A549 (cell line): Measurements from ENCODE around the gene ZNF497. TPM values are rescaled to one million over a fixed set of nuclear protein-coding genes. Genes with fewer than 3 reads are reported as not detected.

Experiments used
- ATOH8 ChIP-seq: fragments of 250-450 bp; sonication (Bioruptor Pico); IDR thresholded peaks from 2 replicates; pipeline ENCODE4 v1.5.0; 2020; ENCODE audit warnings: low read depth, mild to moderate bottlenecking, moderate library complexity
- BHLHE40 ChIP-seq: IDR thresholded peaks from 2 replicates; pipeline ENCODE4 v1.6.1; 2012; ENCODE audit warnings: low read depth, low read length, inconsistent platforms
- CHD2 ChIP-seq: fragments of 150-350 bp; IDR thresholded peaks from 2 replicates; pipeline ENCODE4 v1.6.1; 2014; ENCODE audit warnings: low read length; ENCODE audit not compliant: partially characterized antibody
- CHD4 ChIP-seq: fragments of 200-600 bp; sonication (generic); IDR thresholded peaks from 2 replicates; pipeline ENCODE4 v1.6.1; 2016; ENCODE audit warnings: antibody characterized with exemption, mild to moderate bottlenecking, borderline replicate concordance
- EHMT2 ChIP-seq: fragments of 200-600 bp; sonication (generic); IDR thresholded peaks from 2 replicates; pipeline ENCODE4 v1.6.1; 2016; ENCODE audit warnings: antibody characterized with exemption, low read depth, mild to moderate bottlenecking, moderate library complexity
- ESRRA ChIP-seq: fragments of 150-350 bp; IDR thresholded peaks from 2 replicates; pipeline ENCODE4 v1.6.1; 2014; ENCODE audit warnings: mild to moderate bottlenecking, low read length, borderline replicate concordance
- FOSL2 ChIP-seq, 2 experiments: fragments of 450-650 bp in 1 of 2; fragments of >200 bp in 1 of 2; sonication (Bioruptor Twin) in 1 of 2; formaldehyde crosslinking; IDR thresholded peaks; 2 replicates each; pipeline versions ENCODE4 v1.5.0 to v1.6.1; 2016 to 2020; ENCODE audit warnings: mild to moderate bottlenecking in 1 of 2, moderate library complexity in 1 of 2
- GATA3 ChIP-seq: IDR thresholded peaks from 2 replicates; pipeline ENCODE4 v1.6.1; 2012; ENCODE audit warnings: borderline replicate concordance
- HDAC2 ChIP-seq: fragments of 200-600 bp; sonication (generic); IDR thresholded peaks from 2 replicates; pipeline ENCODE4 v1.6.1; 2016
- HES2 ChIP-seq: fragments of >200 bp; sonication (Bioruptor Twin); formaldehyde crosslinking; IDR thresholded peaks from 2 replicates; pipeline ENCODE4 v1.6.1; 2016
- HOXB5 ChIP-seq: fragments of 250-450 bp; sonication (Bioruptor Pico); IDR thresholded peaks from 2 replicates; pipeline ENCODE4 v1.5.0; 2020; ENCODE audit warnings: mild to moderate bottlenecking, moderate library complexity
- KDM1A ChIP-seq: fragments of 200-600 bp; sonication (generic); IDR thresholded peaks from 2 replicates; pipeline ENCODE4 v1.6.1; 2016; ENCODE audit warnings: low read depth, mild to moderate bottlenecking
- KDM5A ChIP-seq: fragments of 200-600 bp; sonication (generic); IDR thresholded peaks from 2 replicates; pipeline ENCODE4 v1.6.1; 2016; ENCODE audit warnings: antibody characterized with exemption, mild to moderate bottlenecking
- NR3C1 ChIP-seq: fragments of >200 bp; sonication (Bioruptor Twin); formaldehyde crosslinking; IDR thresholded peaks from 3 replicates; pipeline ENCODE4 v1.6.1; 2017
- PBX3 ChIP-seq: IDR thresholded peaks from 2 replicates; pipeline ENCODE4 v1.6.1; 2012
- PHF8 ChIP-seq: fragments of 200-600 bp; sonication (generic); IDR thresholded peaks from 2 replicates; pipeline ENCODE4 v1.6.1; 2016; ENCODE audit warnings: low read depth, mild to moderate bottlenecking, antibody characterized with exemption, moderate library complexity, borderline replicate concordance
- RAD21 ChIP-seq, 2 experiments: fragments of >200 bp in 1 of 2; sonication (Bioruptor Twin) in 1 of 2; formaldehyde crosslinking in 1 of 2; IDR thresholded peaks in 1 of 2; conservative IDR thresholded peaks in 1 of 2; 2 replicates in 1 of 2; 3 replicates in 1 of 2; pipeline ENCODE4 v1.6.1; 2012 to 2018; ENCODE audit warnings: inconsistent platforms in 1 of 2
- RCOR1 ChIP-seq: fragments of 150-350 bp; IDR thresholded peaks from 2 replicates; pipeline ENCODE4 v1.6.1; 2014; ENCODE audit warnings: antibody characterized with exemption, low read length, low read depth
- REST ChIP-seq: fragments of 200-600 bp; sonication (generic); IDR thresholded peaks from 2 replicates; pipeline ENCODE4 v1.6.1; 2016; ENCODE audit warnings: antibody characterized with exemption, mild to moderate bottlenecking, moderate library complexity
- SMC3 ChIP-seq: fragments of >200 bp; sonication (Bioruptor Twin); formaldehyde crosslinking; IDR thresholded peaks from 3 replicates; pipeline ENCODE4 v1.6.1; 2018; ENCODE audit warnings: inconsistent platforms
- SREBF2 ChIP-seq: fragments of 450-650 bp; IDR thresholded peaks from 2 replicates; pipeline ENCODE4 v1.6.1; 2014; ENCODE audit warnings: mild to moderate bottlenecking, moderate library complexity
- TFCP2L1 ChIP-seq: fragments of 250-450 bp; sonication (Bioruptor Pico); IDR thresholded peaks from 2 replicates; pipeline ENCODE4 v1.5.0; 2021; ENCODE audit warnings: mild to moderate bottlenecking
- USF2 ChIP-seq: fragments of 450-650 bp; IDR thresholded peaks from 2 replicates; pipeline ENCODE4 v1.6.1; 2014; ENCODE audit warnings: antibody characterized with exemption
- ZC3H11A ChIP-seq: fragments of 450-650 bp; IDR thresholded peaks from 2 replicates; pipeline ENCODE4 v1.6.1; 2014; ENCODE audit warnings: antibody characterized with exemption, mild to moderate bottlenecking
- ZNF302 ChIP-seq: fragments of 250-450 bp; sonication (Bioruptor Pico); IDR thresholded peaks from 2 replicates; pipeline ENCODE4 v1.9.0; 2021; ENCODE audit warnings: inconsistent platforms, mild to moderate bottlenecking, moderate library complexity
- polyA plus RNA-seq, 4 experiments: library from polyadenylated mRNA; depleted of rRNA in 3 of 4; stranded (reverse); fragments of >200 nt; fragmentation: RNase III in 1 of 4; extraction: RNeasy Plus Mini Kit Qiagen cat#74134 plus additional on column Dnase treatment in 1 of 4; gene quantifications; 2 replicates in 3 of 4; 3 replicates in 1 of 4; pipeline ENCODE4 v1.2.3, GENCODE V29; 2011 to 2017
- TF ChIP-seq, protein P1 (sequence below): IDR thresholded peaks from 2 replicates; pipeline ENCODE4 v1.6.1; 2012
- TF ChIP-seq, protein P2 (sequence below): fragments of >200 bp; sonication (Bioruptor Twin); formaldehyde crosslinking; IDR thresholded peaks from 3 replicates; pipeline ENCODE4 v1.6.1; 2016
- TF ChIP-seq, protein P3 (sequence below): IDR thresholded peaks from 2 replicates; pipeline ENCODE4 v1.6.1; 2012; ENCODE audit warnings: low read depth, borderline replicate concordance
- TF ChIP-seq, protein P4 (sequence below): fragments of 150-350 bp; IDR thresholded peaks from 2 replicates; pipeline ENCODE4 v1.6.1; 2014; ENCODE audit warnings: low read depth, mild to moderate bottlenecking, low read length

ZNF497 gene
- polyA plus RNA-seq, 2 of the 4 experiments (the other 2 are of a cell fraction) = 1.1 to 2.0 TPM

GRCh38 chr19:58326914-58327726, 35.4 kb downstream of the ZNF497 start, which contains the start of gene ZSCAN22 (continued):
- TF ChIP-seq KDM1A (no peak), ZNF302 (CRISPR knock-in tag) (no peak), TFCP2L1 (CRISPR knock-in tag) (no peak), RCOR1 (no peak), SMC3 (no peak; the same call in 1 of the 3 replicates), RAD21 (conservative IDR thresholded peaks at IDR 0.05 in 1 of 2, IDR thresholded peaks at IDR 0.05 in 1 of 2) (peak in 1 of 2 experiments; percentile 40; a peak in 1 of 5 replicates), HDAC2 (no peak), NR3C1 (no peak), CHD4 (no peak), PHF8 (peak; percentile 76), SREBF2 (no peak), HES2 (no peak), CHD2 (no peak), PBX3 (peak; percentile 44; the same call in 1 of the 2 replicates), FOSL2 (IDR thresholded peaks at IDR 0.05) (no peak), FOSL2 (CRISPR knock-in tag; IDR thresholded peaks at IDR 0.05) (peak; percentile 60), EHMT2 (no peak), KDM5A (peak; percentile 86), REST (no peak), ESRRA (no peak), BHLHE40 (no peak), USF2 (no peak), ZC3H11A (peak; percentile 14; the same call in 1 of the 2 replicates), GATA3 (peak; percentile 63; the same call in 1 of the 2 replicates), ATOH8 (CRISPR knock-in tag) (no peak; the same call in 1 of the 2 replicates), HOXB5 (CRISPR knock-in tag) (no peak)
- TF ChIP-seq, protein P1, sequence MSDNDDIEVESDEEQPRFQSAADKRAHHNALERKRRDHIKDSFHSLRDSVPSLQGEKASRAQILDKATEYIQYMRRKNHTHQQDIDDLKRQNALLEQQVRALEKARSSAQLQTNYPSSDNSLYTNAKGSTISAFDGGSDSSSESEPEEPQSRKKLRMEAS = peak; percentile 97
- TF ChIP-seq, protein P2, sequence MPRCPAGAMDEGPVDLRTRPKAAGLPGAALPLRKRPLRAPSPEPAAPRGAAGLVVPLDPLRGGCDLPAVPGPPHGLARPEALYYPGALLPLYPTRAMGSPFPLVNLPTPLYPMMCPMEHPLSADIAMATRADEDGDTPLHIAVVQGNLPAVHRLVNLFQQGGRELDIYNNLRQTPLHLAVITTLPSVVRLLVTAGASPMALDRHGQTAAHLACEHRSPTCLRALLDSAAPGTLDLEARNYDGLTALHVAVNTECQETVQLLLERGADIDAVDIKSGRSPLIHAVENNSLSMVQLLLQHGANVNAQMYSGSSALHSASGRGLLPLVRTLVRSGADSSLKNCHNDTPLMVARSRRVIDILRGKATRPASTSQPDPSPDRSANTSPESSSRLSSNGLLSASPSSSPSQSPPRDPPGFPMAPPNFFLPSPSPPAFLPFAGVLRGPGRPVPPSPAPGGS = peak; percentile 71; the same call in 1 of the 3 replicates
- TF ChIP-seq, protein P3, sequence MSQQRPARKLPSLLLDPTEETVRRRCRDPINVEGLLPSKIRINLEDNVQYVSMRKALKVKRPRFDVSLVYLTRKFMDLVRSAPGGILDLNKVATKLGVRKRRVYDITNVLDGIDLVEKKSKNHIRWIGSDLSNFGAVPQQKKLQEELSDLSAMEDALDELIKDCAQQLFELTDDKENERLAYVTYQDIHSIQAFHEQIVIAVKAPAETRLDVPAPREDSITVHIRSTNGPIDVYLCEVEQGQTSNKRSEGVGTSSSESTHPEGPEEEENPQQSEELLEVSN = peak; percentile 58; the same call in 1 of the 2 replicates
- TF ChIP-seq, protein P4, sequence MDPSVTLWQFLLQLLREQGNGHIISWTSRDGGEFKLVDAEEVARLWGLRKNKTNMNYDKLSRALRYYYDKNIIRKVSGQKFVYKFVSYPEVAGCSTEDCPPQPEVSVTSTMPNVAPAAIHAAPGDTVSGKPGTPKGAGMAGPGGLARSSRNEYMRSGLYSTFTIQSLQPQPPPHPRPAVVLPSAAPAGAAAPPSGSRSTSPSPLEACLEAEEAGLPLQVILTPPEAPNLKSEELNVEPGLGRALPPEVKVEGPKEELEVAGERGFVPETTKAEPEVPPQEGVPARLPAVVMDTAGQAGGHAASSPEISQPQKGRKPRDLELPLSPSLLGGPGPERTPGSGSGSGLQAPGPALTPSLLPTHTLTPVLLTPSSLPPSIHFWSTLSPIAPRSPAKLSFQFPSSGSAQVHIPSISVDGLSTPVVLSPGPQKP = no peak
